Dermis blood vessel endothelial cell (primary cell): ENCODE measurements around the gene TEX47. TPM values are rescaled to one million over a fixed set of nuclear protein-coding genes. Genes with fewer than 3 reads are reported as not detected.
A peak's percentile ranks its signal among the peaks of the same experiment; 100 is the strongest.

ENCODE experiments used
- DNase-seq: peaks from one replicate; pipeline ENCODE4 v3.0.0; 2010
- total RNA-seq: library from RNA; depleted of rRNA; stranded (reverse); fragments of >200 nt; gene quantifications from 2 replicates; pipeline ENCODE4 v1.2.3, GENCODE V29; 2014

TEX47 gene
- total RNA-seq: not detected in 2 replicates

DNA sequence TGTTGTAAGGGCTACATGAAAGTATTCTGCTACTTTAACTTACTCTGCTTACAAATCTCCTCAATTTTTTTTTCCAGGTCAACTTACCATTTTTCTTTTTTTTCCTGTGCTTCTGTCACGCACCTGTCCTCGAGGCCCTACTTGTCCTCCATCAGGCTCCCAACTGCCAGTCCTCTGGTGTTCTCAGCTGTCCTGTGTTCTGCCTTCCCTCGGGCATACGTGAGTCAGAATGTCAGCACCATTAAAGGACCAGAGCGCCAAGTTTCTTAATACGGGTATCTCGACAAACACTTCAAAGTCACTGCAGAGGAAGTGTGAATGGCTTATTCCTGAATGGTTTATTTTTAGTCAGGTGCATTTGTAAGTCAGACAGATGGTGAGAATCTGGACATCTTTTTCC, at the start of gene TEX47:
Gene TEX47, minus strand, starts transcription at position 185 of the 400 bp plus-strand sequence. CDS start 795 bp downstream, outside the sequence.
- no peak for DNase-seq

GRCh38 chr7:88845091-88845490, 49.6 kb upstream of the TEX47 start:
- no peak for DNase-seq

- no peak for DNase-seq
Observed at GRCh38 chr7:88842201-88842600, 46.7 kb upstream of the TEX47 start.

DNA sequence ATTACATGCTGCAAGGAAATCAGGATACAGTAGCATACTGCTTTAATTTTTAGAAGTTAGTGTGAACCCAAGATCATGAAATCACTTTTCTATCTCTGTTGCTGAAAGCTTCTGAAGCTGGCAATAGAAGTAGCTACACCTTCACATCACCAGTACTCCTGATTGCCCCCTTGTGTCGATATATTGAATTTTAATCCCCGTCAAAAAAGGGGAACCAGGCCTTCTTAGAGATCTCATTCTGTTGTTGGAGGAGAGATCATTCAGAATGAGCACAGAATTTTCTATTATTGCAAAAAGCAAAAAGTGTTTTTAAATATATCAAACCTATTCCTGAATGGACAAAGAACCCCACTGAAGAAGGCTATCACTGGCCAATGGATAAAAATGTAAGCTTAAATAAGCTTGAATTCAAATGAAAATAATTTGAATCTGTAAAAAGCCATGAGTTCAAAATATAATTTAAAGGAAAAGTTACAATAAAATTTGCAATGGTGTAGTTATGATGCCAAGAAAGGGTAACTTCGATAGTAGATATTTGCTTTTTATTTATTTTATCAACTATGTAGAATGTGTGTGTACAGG, 39.7 kb upstream of the TEX47 start:
- DNase-seq: peak; percentile 59

- DNase-seq: no peak
Observed at GRCh38 chr7:88826222-88826621, 30.7 kb upstream of the TEX47 start.

GRCh38 chr7:88818552-88818951, 23.0 kb upstream of the TEX47 start:
- no peak for DNase-seq

DNA sequence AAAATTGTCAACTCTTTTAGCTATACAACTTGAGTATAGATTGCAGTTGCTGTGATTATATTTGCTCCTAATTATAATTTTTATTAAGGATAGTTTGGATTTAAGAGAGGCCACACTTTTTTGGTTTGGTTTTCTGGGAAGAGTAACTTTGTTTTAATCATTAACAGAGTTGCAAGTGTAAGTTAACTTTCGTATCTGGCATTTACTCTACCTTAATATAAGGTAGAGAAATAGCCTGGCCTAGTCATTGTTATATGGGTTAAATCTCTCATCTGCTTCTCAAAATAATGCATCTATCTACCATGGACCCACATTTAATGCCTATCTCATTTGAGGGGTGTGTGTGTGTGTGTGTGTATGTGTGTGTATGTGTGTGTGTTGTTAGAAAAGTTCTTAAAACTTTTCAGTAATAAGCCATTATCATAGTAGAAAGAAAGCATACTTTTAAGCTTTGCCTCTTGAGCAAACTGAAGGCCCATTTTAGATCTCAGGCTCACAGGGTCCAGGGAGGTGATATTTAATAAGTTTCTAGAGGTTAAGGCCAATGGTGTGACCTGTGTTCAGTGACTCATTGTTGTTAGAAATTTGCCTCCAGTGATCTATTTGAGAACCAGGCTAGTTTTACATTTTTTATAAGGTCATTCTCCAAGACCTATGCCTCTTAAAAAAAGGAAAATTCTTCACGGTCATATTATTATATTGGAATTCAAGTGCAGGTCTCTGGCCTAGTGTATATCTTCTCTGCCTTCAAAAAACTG, 10.9 kb upstream of the TEX47 start:
- no peak for DNase-seq

- no peak for DNase-seq
Observed at GRCh38 chr7:88801046-88801445, 5.5 kb upstream of the TEX47 start.

- DNase-seq: no peak
Observed at GRCh38 chr7:88792361-88792760, 3.2 kb downstream of the TEX47 start.

GRCh38 chr7:88791891-88792290, 3.6 kb downstream of the TEX47 start:
- DNase-seq: no peak

- peak; percentile 42 for DNase-seq
Observed at GRCh38 chr7:88789480-88790064, 6.0 kb downstream of the TEX47 start.

DNA sequence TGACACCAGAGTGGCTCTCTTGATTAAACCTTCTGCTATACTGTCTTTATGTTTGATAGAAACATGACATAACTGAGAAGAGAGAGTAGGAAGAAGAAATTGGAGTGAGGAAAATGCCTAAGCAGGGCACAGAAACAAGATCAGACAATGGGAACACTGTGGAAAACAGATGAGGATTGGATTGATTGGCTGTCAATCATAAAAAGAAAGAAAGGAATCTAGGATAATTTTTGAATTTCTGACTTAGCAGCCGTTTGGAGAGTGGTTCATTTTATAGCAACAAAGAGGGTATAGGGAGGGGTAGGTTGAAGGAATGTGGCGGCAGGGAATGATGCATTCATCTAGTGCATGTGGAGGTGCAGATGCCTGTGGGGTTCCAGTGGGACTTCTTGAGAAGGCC, 7.8 kb downstream of the TEX47 start:
- no peak for DNase-seq

GRCh38 chr7:88775838-88776237, 19.7 kb downstream of the TEX47 start:
- no peak for DNase-seq

DNA sequence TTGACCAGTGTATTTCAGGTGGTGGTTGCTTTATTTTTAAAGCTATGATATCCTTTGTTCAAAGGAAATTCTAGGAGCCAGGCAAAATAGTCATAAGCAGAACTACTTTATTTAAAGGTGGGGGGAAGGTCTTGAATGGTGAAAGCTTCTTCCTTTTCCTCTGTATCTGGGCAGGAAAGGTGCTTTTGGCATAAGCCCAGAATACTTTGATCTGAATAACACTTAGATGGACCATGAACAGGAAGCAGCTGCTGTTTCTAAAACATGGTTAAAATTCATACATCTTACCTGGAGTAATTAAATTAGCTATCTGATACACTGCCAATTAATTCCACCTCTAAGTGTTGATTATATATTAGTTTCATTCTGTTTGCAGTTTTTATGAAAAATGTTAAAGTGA, 22.8 kb downstream of the TEX47 start:
- DNase-seq: peak; percentile 28

- no peak for DNase-seq
Observed at GRCh38 chr7:88771417-88771816, 24.1 kb downstream of the TEX47 start.

DNA sequence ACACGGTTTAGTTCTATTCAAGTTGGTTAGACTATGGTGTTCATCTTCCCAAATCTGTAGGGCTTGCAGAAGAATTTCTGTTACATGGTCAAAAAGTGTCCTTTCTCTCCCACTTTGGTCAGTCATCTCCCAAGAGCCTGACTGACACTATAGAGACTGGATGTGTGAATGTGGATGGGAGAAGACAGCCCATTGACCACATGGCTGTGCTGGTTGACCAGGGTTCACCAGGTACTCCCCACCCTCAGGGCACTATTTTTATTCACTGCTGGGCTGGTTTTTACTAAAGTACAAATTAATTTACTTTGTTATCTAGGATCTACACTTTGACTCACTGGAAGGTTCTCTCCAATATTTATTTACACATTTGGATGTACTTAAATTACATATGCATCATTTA, 33.8 kb downstream of the TEX47 start:
- no peak for DNase-seq

DNA sequence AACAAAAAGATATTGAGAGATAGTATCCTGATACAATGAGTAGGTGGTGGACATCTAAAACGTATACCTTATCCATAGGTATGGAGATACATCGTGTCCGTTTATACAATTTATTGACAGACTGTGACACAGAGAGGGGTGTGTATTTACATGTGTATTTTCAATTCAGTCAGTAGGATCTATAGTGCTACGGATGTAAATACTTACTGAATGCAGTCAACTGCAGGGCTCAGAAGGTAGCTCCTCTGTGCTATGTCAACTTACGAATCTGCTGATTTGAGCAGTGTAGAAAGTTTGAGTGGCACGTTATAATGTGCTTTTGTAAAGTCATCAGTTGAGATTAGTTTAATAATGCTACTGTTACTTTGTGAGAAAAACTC, 35.4 kb downstream of the TEX47 start:
- DNase-seq: no peak

- DNase-seq: peak; percentile 14
Observed at GRCh38 chr7:88759230-88760135, 36.1 kb downstream of the TEX47 start, which contains the start of gene ZNF804B. Gene ZNF804B (plus strand): TSS chr7:88759700. CDS start chr7:88759977, 277 bp downstream.

DNA sequence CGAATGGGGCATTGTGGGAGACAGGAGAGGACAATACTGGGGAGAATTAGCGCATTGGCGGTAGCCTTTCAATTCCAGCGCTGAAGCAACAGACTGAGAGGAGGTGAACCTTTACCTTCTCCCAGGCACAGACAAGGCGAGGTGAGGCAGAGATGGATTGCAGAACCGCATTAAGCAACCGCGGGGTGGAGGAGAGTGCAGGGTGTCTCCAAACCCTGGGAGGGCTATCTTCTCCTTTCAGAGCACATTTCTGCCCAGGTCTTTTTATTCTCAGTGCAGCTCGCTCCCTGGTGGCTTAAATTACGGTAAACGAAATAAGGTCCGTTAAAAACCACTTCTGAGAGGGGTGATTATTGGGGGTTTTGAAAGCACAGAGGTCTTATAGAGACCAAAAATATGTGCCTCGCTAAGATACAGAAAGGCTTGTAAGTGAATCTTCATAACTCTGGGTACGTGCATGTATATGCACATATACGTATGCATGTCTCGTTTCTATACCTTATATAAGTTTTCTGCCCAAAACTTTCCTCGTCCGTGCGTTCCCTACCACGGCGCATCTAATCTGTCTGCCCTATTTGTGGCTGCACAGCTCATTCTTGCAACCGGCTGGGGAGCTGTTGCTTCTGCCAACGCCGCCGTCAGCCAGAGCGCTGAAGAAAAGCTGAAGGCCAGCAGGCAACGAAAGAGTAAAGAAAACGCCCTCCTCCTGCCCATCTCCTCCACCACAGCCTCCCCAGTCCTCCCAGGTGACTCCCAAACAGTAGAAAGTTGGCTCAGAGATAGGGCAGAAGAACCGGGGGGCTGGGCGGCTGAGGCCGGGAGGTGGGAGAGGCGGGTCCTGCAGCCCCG, 36.9 kb downstream of the TEX47 start:
- peak; percentile 24 for DNase-seq

GRCh38 chr7:88757371-88757770, 38.2 kb downstream of the TEX47 start:
- DNase-seq: no peak

DNA sequence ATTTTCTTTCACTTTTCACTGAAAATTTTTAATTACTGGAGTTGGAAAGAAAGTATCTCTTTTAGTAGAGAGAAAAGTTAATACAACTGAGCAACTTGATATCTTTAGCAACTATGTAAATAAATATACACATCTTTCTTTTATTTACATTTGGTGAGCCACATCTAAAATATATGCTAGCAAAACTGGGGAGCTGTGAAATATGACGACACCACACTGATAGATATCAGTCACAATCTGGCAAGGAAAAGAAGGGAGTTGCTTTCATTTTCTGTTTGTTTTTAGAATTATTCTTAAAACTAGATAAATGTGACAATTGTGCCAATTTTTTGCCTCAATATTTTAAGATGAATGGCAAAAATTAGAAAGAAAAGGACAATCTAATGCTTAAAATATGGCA, 38.7 kb downstream of the TEX47 start:
- no peak for DNase-seq

DNA sequence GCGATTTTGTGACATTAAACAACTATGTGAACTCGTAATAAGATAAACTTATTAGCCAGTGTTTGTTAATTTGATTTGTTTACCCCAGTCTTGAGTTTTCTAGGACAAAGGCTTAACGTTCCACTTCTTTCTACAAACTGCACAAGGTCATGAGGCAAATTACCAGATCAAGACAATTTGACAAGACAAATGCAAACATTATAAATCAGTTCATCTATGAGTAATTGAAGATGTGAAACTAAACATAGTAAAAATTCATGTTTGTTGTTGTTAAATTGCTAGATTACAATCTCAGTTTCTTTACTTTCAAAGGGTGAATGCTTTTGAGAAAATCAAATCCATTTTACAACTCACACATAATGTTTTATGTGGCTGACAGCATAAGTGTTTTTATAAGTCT, 49.4 kb downstream of the TEX47 start:
- no peak for DNase-seq
